Metanephros (tissue), 1 donor: ENCODE results near the gene PKD2L2. TPM values are rescaled to one million over a fixed set of nuclear protein-coding genes. Genes with fewer than 3 reads are reported as not detected.

Experiments
- total RNA-seq: library from RNA; depleted of rRNA; stranded (reverse); fragments of >200 nt; gene quantifications from one replicate; pipeline ENCODE4 v1.2.3, GENCODE V29; 2014

The PKD2L2 gene
- total RNA-seq = 0.53 TPM

DNA sequence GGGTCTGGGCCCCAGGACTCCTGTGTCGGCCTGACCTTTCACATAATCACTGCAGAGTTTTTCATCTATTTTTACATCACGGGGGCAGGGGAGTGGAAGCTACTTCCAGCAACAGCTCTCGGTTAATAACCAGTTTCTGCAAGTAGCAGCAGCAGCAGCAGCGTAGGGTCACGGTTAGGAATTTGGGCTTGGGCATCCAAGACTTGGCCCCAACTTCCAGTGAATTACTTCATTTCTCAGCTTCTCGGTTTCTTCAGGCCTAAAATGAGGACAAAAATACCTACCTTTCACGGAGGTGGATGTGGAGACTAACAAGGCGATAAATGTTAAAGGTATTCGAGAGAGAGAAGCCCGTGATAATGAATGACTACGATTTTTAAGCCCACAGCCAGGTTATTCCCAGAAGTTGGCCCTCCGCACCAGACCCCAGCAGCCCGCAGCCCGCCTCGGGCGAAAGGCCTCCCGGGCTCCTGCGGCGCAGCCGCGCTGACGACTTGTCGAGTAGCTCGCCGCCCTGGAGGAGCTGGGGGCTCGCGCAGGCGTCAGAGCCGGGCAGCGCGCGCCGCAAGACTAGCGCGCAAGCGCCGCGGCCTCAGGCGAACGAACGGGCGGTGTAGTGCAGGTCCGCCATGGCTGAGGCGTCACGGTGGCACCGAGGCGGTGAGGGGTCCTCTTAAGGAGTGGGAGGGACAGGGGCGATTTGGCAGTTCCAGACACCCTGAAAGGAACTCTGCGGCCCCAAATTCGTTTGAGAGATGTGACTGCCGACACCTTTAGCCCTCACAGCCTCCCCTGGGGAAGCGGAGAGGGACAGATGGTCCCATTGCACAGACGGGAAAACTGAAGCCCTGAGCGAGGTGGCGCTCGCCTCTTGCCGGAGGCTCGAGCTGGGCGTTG is at the start of gene PKD2L2:
PKD2L2 (plus strand) TSS at position 595 of the 897 bp plus-strand sequence; CDS start at position 630, 35 bp downstream.

GRCh38 chr5:137867664-137868063 is 21.6 kb upstream of the PKD2L2 start, which contains the start of gene MYOT:
TSS of gene MYOT (plus strand) at chr5:137867860. CDS start at chr5:137870652, 2,792 bp downstream.

Other genes with a start within 250 kb of the PKD2L2 start
- gene KLHL3, start 153.4 kb upstream of the PKD2L2 start, total RNA-seq = 22.9 TPM
- 34.3 TPM for gene HNRNPA0, start 135.1 kb upstream of the PKD2L2 start, total RNA-seq
- 54.2 TPM for gene MYOT, start 21.6 kb upstream of the PKD2L2 start, total RNA-seq
- 43.4 TPM for gene FAM13B, start 143.6 kb downstream of the PKD2L2 start, total RNA-seq
- gene WNT8A, start 194.6 kb downstream of the PKD2L2 start, total RNA-seq = 0.18 TPM
- 6.9 TPM for gene NME5, start 250.0 kb downstream of the PKD2L2 start, total RNA-seq